ENCODE data around the gene ADGRG4.

GRCh38 chrX:136437774-136438173, 137.0 kb downstream of the ADGRG4 start:
- TF ChIP-seq ASH2L (IDR thresholded peaks at IDR 0.05; ENCODE audit: low read length) (no peak), SP2 (IDR thresholded peaks at IDR 0.05; ENCODE audit: low read length) (no peak), POLR2AphosphoS5 (IDR thresholded peaks at IDR 0.05; ENCODE audit: low read depth, low read length) (no peak), ZNF274 (IDR thresholded peaks at IDR 0.05; ENCODE audit: borderline replicate concordance, extremely low read depth, low read length) (no peak), EP300 (IDR thresholded peaks at IDR 0.05; ENCODE audit: borderline replicate concordance in 1 of 2, low read depth in 2 of 2, low read length in 2 of 2) (no peak), BRCA1 (IDR thresholded peaks at IDR 0.05; ENCODE audit: low read depth, low read length) (no peak), POLR2A (IDR thresholded peaks at IDR 0.05; ENCODE audit: control extremely low read depth in 1 of 2, low read depth in 2 of 2, low read length in 2 of 2) (no peak)
